Measurements from ENCODE around the gene CYP26A1.

DNA sequence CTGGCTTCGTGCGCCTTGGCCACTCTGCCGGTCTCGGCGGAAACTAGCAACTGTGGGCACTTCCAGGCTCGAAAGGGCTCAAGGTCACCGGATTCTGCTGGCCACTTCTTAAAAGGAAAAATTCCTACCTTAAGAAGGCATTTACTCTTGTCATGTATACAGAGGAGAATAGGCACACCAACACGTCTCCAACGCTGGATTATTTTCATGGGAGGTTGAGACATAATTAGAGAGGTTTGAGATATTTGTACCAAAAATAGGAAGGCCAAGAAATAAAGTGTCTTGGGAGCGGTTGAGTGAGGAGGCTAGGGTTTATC, 4.5 kb upstream of the CYP26A1 start:
- TF ChIP-seq CTCF (conservative IDR thresholded peaks at IDR 0.05; ENCODE audit: low read depth, low read length) (no peak), EZH2 (IDR thresholded peaks at IDR 0.05; ENCODE audit: borderline replicate concordance, low read depth, low read length, poor library complexity, severe bottlenecking) (no peak)
